ENCODE measurements around the gene ZNF683. TPM values are rescaled to one million over a fixed set of nuclear protein-coding genes. Genes with fewer than 3 reads are reported as not detected.
"Not testable (repeated sequence)": the region's sequence is repeated elsewhere in the genome, so short reads cannot be mapped to it uniquely, and the experiment has no call there.

The ZNF683 gene
- total RNA-seq, 4 donors from 2014 or later, result not detected

DNA sequence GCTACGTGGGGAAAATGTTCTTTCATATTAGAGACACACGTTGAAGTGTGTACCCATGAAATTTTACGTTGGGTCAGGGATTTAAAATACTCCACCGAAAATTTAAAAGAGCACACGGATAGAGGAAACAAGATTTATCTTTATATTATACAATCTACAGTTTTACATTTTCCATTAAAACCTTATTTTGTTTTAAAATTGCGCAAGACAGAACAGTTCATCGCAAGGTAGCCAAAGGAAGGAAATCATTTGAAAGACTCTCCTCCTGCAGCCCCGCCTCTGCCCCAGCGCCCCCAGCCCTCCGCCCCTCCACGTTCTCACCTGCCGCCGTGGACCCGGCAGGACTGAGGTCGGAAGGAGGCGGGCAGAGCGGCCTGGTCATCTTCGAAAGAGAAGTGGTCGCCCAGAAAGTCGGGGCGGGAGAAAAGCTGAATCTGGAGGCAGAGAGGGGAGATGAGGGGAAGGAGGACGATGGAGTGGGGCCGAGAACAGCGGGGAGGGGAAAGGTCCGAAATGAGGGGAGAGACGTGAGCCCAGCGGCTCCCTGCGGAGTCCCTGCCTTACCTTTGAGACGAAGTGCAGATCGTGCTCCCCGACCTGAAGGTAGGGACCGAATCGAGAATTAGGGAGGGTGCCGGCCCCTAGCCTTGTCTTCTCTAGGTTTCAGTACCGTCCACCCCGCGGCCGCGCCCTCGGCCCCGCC lies 36.6 kb downstream of the ZNF683 start:
- Histone ChIP-seq H3K4me1 (peaks cover 0 to 9% of the 10 kb centered on the region in 2 donors), H3K36me3 (no peaks in the 10 kb centered on the region), H3K4me3 (peak overlapping the region; percentile 3 to 31), H3K27ac (no peak overlapping the region), H3K9me3 (no peaks in the 10 kb centered on the region), H3K27me3 (peaks cover 5 to 20% of the 10 kb centered on the region in 2 donors)
- TF ChIP-seq CTCF (IDR thresholded peaks at IDR 0.05) (no peak), POLR2A (IDR thresholded peaks at IDR 0.05) (no peak)
- intact Hi-C loops (cut with DNase I; ENCODE audit: low total_unique reads), result no loop called here
- peak in 1 of 2 donors; percentile 47 for DNase-seq

- H3K9me3 ChIP-seq; DNase-seq; H3K4me1 ChIP-seq; H3K27ac ChIP-seq; H3K4me3 ChIP-seq; intact Hi-C loops (cut with DNase I; ENCODE audit: low total_unique reads); H3K36me3 ChIP-seq: not testable (repeated sequence)
- H3K27me3 ChIP-seq, result peaks cover 5 to 20% of the 10 kb centered on the region in 2 donors
Observed at GRCh38 chr1:26333312-26333711, 39.2 kb downstream of the ZNF683 start.

- no peak for DNase-seq
- intact Hi-C loops (cut with DNase I; ENCODE audit: low total_unique reads), result no loop called here
- H3K36me3 ChIP-seq, result no peaks in the 10 kb centered on the region
- H3K9me3 ChIP-seq, result no peaks in the 10 kb centered on the region
- H3K27ac ChIP-seq, result no peak overlapping the region
- TF ChIP-seq POLR2A (IDR thresholded peaks at IDR 0.05) (no peak), CTCF (IDR thresholded peaks at IDR 0.05) (no peak)
- no peaks in the 10 kb centered on the region for H3K4me1 ChIP-seq
- H3K4me3 ChIP-seq, result no peak overlapping the region
- H3K27me3 ChIP-seq, result peaks cover 0 to 12% of the 10 kb centered on the region in 2 donors
Observed at GRCh38 chr1:26330276-26330675, 42.3 kb downstream of the ZNF683 start.

DNA sequence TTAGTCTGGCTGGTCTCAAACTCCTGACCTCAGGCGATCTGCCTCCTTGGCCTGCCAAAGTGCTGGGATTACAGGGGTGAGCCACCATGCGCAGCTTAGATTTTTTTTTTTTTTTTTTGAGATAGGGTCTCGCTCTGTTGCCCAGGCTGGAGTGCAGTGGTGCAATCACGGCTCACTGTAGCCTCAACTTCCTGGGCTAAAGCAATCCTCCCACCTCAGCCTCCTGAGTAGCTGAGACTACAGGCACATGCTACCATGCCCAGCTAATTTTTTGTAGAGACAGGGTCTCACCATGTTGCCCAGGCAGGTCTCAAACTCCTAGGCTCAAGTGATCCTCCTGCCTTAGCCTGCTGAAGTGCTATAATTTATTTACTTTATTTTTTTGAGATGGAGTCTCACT lies 43.2 kb downstream of the ZNF683 start:
- intact Hi-C loops (cut with DNase I; ENCODE audit: low total_unique reads); H3K36me3 ChIP-seq; H3K9me3 ChIP-seq; H3K4me1 ChIP-seq; H3K27me3 ChIP-seq; H3K27ac ChIP-seq; H3K4me3 ChIP-seq; DNase-seq: not testable (repeated sequence)

GRCh38 chr1:26328597-26328996 lies 44.0 kb downstream of the ZNF683 start:
- TF ChIP-seq CTCF (IDR thresholded peaks at IDR 0.05), result no peak
- TF ChIP-seq POLR2A (IDR thresholded peaks at IDR 0.05), result no peak
- no peak overlapping the region for H3K4me3 ChIP-seq
- no peaks in the 10 kb centered on the region for H3K27me3 ChIP-seq
- no peak overlapping the region for H3K27ac ChIP-seq
- no peaks in the 10 kb centered on the region for H3K9me3 ChIP-seq
- intact Hi-C loops (cut with DNase I; ENCODE audit: low total_unique reads), result no loop called here
- no peak for DNase-seq
- no peaks in the 10 kb centered on the region for H3K36me3 ChIP-seq
- no peaks in the 10 kb centered on the region for H3K4me1 ChIP-seq

DNA sequence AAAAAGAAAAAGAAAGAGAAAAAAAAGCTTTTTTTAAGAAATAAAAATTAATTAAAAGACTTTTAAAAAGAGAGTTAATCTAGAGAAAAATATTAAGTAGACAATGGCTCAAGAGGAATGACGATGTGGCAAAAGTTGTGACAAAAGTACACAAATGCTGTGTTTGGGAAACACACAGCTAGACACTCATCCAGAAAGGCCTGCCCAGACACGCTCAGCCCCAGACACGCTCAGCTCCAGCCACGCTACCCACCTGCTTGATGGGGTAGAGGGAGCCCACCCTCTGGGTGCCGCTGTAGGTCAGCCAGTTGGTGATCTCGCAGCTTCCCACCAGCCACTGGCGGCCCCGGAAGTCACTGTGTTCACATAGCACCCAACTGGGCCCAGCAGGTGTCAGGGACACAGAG lies 44.6 kb downstream of the ZNF683 start:
- H3K4me3 ChIP-seq, result no peak overlapping the region
- no peak for DNase-seq
- H3K27ac ChIP-seq, result no peak overlapping the region
- no peaks in the 10 kb centered on the region for H3K9me3 ChIP-seq
- H3K27me3 ChIP-seq, result no peaks in the 10 kb centered on the region
- TF ChIP-seq POLR2A (IDR thresholded peaks at IDR 0.05), result no peak
- no peak for TF ChIP-seq CTCF (IDR thresholded peaks at IDR 0.05)
- no peaks in the 10 kb centered on the region for H3K36me3 ChIP-seq
- intact Hi-C loops (cut with DNase I; ENCODE audit: low total_unique reads), result no loop called here
- H3K4me1 ChIP-seq, result no peaks in the 10 kb centered on the region
